ENCODE measurements around the gene LARGE1.
"Not testable (repeated sequence)": the region's sequence is repeated elsewhere in the genome, so short reads cannot be mapped to it uniquely, and the experiment has no call there.

LARGE1 gene

DNA sequence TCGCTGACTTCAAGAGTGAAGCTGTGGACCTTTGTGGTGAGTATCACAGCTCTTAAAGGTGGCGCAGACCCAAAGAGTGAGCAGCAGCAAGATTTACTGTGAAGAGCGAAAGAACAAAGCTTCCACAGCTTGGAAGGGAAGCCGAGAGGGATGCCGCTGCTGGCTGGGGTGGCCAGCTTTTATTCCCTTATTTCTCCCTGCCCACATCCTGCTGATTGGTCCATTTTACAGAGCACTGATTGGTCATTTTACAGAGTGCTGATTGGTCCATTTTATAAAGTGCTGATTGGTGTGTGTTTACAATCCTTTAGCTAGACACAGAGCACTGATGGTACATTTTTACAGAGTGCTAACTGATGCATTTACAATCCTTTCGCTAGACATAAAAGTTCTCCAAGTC, 353.8 kb downstream of the LARGE1 start:
- DNase-seq; H3K27me3 ChIP-seq (replicated peaks in 2 of 5; ENCODE audit: control insufficient read depth in 4 of 5, insufficient read depth in 5 of 5, low read length in 4 of 5); POLR2A ChIA-PET; H3K9me3 ChIP-seq (ENCODE audit: control extremely low read depth in 1 of 5, control insufficient read depth in 4 of 5, insufficient read depth in 2 of 5, low read depth in 1 of 5, low read length in 4 of 5); H3K36me3 ChIP-seq (ENCODE audit: control insufficient read depth in 4 of 4, insufficient read depth in 4 of 4, low read length in 3 of 4); H3K4me3 ChIP-seq (ENCODE audit: control insufficient read depth in 1 of 7, extremely low read depth in 1 of 7, insufficient read depth in 4 of 7, low read depth in 2 of 7, low read length in 6 of 7); H3K27ac ChIP-seq (ENCODE audit: insufficient read depth in 1 of 2, low read depth in 1 of 2, low read length in 2 of 2, poor library complexity in 1 of 2, severe bottlenecking in 2 of 2): not testable (repeated sequence)
- CTCF ChIA-PET = interaction anchor here (0.7 to 1.8 kb wide), 2 partner anchors 41 to 47 kb away, joined by 4 to 6 read pairs; no protein-coding TSS in a partner anchor
- 96% methylated on average over 5 of the region's 6 CpGs for WGBS (ENCODE audit: insufficient coverage)
- peaks cover 0 to 26% (median 12%) of the 10 kb centered on the region in 4 experiments for H3K4me1 ChIP-seq (ENCODE audit: control extremely low read depth in 1 of 4, control insufficient read depth in 4 of 4, insufficient read depth in 4 of 4, low read length in 3 of 4)

DNA sequence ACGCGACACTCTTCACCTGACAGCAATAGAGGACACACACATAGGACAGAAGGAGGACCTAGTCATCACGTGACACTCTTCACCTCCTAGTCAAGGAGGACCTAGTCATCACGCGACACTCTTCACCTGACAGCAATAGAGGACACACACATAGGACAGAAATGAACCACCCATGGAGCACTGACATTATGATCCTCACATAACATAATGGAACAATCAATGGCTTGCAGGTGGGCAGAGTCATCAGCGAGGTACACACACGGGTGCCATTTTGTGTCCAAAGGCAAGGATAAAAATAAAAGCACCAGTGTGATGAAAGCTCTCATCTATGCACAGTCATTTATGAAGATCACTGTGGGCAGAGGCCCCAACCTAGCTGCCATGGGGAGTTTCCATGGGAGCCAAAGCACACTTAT, 354.7 kb downstream of the LARGE1 start:
- 94% methylated on average over 7 of the region's 7 CpGs for WGBS (ENCODE audit: insufficient coverage)
- POLR2A ChIA-PET = no interaction called here

DNA sequence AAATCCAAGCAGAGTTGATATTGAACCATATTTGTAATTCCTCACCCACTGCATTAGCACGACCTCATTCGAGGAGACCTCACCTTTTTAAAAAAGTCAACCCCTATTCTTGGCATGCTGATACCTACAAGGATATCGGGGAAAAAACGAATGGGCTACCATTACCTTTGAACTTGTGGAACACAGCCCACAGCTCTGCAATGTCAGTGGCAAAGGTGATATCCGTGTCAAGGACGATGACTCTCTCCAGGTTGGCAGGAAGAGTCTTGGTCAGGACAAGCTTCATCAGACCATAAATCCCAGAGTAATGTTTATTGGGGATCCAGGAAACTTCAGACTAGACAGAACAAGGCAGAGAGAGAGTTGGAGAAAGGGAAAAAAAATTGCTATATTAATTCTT, 355.6 kb downstream of the LARGE1 start:
- peaks cover 0 to 21% (median 12%) of the 10 kb centered on the region in 4 experiments for H3K4me1 ChIP-seq (ENCODE audit: control extremely low read depth in 1 of 4, control insufficient read depth in 4 of 4, insufficient read depth in 4 of 4, low read length in 3 of 4)
- ChIA-PET CTCF (interaction anchor here (3.1 kb wide), 1 partner anchor 45 kb away, joined by 8 read pairs; no protein-coding TSS in a partner anchor), POLR2A (no interaction called here)
- H3K4me3 ChIP-seq (ENCODE audit: control insufficient read depth in 1 of 7, extremely low read depth in 1 of 7, insufficient read depth in 4 of 7, low read depth in 2 of 7, low read length in 6 of 7) = no peak overlapping the region
- H3K27ac ChIP-seq (ENCODE audit: insufficient read depth in 1 of 2, low read depth in 1 of 2, low read length in 2 of 2, poor library complexity in 1 of 2, severe bottlenecking in 2 of 2) = no peak overlapping the region
- no peaks in the 10 kb centered on the region for H3K36me3 ChIP-seq (ENCODE audit: control insufficient read depth in 4 of 4, insufficient read depth in 4 of 4, low read length in 3 of 4)
- no peaks in the 10 kb centered on the region for H3K9me3 ChIP-seq (ENCODE audit: control extremely low read depth in 1 of 5, control insufficient read depth in 4 of 5, insufficient read depth in 2 of 5, low read depth in 1 of 5, low read length in 4 of 5)
- no peaks in the 10 kb centered on the region for H3K27me3 ChIP-seq (replicated peaks in 2 of 5; ENCODE audit: control insufficient read depth in 4 of 5, insufficient read depth in 5 of 5, low read length in 4 of 5)
- 100% methylated on average over 4 of the region's 6 CpGs for WGBS (ENCODE audit: insufficient coverage)
- DNase-seq = no peak

More for the DNA sequence above, 354.7 kb downstream of the LARGE1 start:
- peaks cover 0 to 25% (median 12%) of the 10 kb centered on the region in 4 experiments for H3K4me1 ChIP-seq (ENCODE audit: control extremely low read depth in 1 of 4, control insufficient read depth in 4 of 4, insufficient read depth in 4 of 4, low read length in 3 of 4)
- CTCF ChIA-PET = no interaction called here
- no peaks in the 10 kb centered on the region for H3K27me3 ChIP-seq (replicated peaks in 2 of 5; ENCODE audit: control insufficient read depth in 4 of 5, insufficient read depth in 5 of 5, low read length in 4 of 5)
- no peak overlapping the region for H3K4me3 ChIP-seq (ENCODE audit: control insufficient read depth in 1 of 7, extremely low read depth in 1 of 7, insufficient read depth in 4 of 7, low read depth in 2 of 7, low read length in 6 of 7)
- H3K27ac ChIP-seq (ENCODE audit: insufficient read depth in 1 of 2, low read depth in 1 of 2, low read length in 2 of 2, poor library complexity in 1 of 2, severe bottlenecking in 2 of 2) = no peak overlapping the region
- H3K36me3 ChIP-seq (ENCODE audit: control insufficient read depth in 4 of 4, insufficient read depth in 4 of 4, low read length in 3 of 4) = no peaks in the 10 kb centered on the region
- H3K9me3 ChIP-seq (ENCODE audit: control extremely low read depth in 1 of 5, control insufficient read depth in 4 of 5, insufficient read depth in 2 of 5, low read depth in 1 of 5, low read length in 4 of 5) = no peaks in the 10 kb centered on the region
- DNase-seq = no peak

DNA sequence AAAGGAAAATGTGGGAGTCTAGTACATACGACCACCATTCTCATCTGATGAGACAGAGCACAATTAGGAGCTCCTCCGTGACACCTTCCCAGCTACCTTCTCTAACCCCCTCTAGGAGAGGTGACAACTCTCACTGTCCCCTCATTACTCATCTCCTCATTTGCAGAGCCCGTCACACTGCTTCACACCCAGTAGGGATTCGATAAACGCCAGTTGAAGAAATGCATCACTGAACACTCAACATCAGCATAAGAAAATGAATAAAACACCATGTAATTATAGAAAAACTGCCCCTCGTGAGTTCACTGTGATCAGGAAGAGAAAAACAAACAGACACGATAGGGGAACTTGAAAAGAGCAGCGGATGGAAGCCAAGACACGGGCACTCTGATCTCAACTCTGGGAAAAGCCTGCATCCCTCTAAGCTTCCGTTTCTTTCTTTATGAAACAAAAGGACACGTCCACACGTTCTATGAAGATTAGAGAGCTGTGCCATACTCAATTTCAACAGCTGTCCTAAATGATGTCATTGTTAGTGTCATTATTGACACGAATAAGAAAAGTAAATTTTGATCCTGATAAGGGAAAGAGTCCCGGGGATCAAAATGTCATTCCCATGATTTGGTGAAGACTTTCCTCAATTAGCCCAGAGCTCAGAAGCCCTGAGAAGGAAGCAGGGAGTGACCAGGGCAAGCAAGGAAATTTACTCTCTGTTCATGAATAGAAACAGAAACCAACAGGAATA, 356.9 kb downstream of the LARGE1 start:
- Histone ChIP-seq H3K36me3 (ENCODE audit: control insufficient read depth in 4 of 4, insufficient read depth in 4 of 4, low read length in 3 of 4) (no peaks in the 10 kb centered on the region), H3K9me3 (ENCODE audit: control extremely low read depth in 1 of 5, control insufficient read depth in 4 of 5, insufficient read depth in 2 of 5, low read depth in 1 of 5, low read length in 4 of 5) (peaks cover 0 to 3% (median 0%) of the 10 kb centered on the region in 5 experiments), H3K4me3 (ENCODE audit: control insufficient read depth in 1 of 7, extremely low read depth in 1 of 7, insufficient read depth in 4 of 7, low read depth in 2 of 7, low read length in 6 of 7) (no peak overlapping the region), H3K27ac (ENCODE audit: insufficient read depth in 1 of 2, low read depth in 1 of 2, low read length in 2 of 2, poor library complexity in 1 of 2, severe bottlenecking in 2 of 2) (no peak overlapping the region), H3K27me3 (replicated peaks in 2 of 5; ENCODE audit: control insufficient read depth in 4 of 5, insufficient read depth in 5 of 5, low read length in 4 of 5) (no peaks in the 10 kb centered on the region), H3K4me1 (ENCODE audit: control extremely low read depth in 1 of 4, control insufficient read depth in 4 of 4, insufficient read depth in 4 of 4, low read length in 3 of 4) (peaks cover 0 to 9% (median 3%) of the 10 kb centered on the region in 4 experiments)
- WGBS (ENCODE audit: insufficient coverage) = 85% methylated on average over 11 of the region's 14 CpGs
- ChIA-PET POLR2A (no interaction called here), CTCF (interaction anchor here (1.0 to 3.1 kb wide), 2 partner anchors 16 to 44 kb away, joined by 3 to 8 read pairs; no protein-coding TSS in a partner anchor)
- no peak for DNase-seq

DNA sequence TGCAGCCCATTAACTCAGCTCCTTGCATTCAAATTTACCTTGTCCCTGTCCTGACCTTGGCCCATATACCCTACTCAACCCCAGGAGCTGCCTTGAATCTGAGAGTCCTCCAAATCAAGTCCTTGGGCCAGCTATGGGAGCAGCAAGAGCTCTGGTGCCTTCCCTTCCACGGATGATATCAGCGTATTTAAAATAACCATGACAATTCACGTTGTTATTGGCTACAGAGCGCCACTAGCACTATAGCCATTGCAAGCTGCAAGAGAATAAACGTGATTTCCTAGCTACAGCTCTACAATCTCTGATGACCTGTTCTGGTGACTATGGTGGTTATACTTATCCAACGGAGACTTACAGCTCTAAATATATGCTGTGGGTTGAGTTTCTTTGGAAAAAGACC, 357.8 kb downstream of the LARGE1 start:
- H3K27ac ChIP-seq (ENCODE audit: insufficient read depth in 1 of 2, low read depth in 1 of 2, low read length in 2 of 2, poor library complexity in 1 of 2, severe bottlenecking in 2 of 2) = no peak overlapping the region
- no peak for DNase-seq
- ChIA-PET POLR2A (no interaction called here), CTCF (interaction anchor here (0.7 to 3.1 kb wide), 3 partner anchors 17 to 43 kb away, joined by 3 to 8 read pairs (median 4); no protein-coding TSS in a partner anchor)
- 100% methylated on average over 4 of the region's 6 CpGs for WGBS (ENCODE audit: insufficient coverage)
- no peaks in the 10 kb centered on the region for H3K27me3 ChIP-seq (replicated peaks in 2 of 5; ENCODE audit: control insufficient read depth in 4 of 5, insufficient read depth in 5 of 5, low read length in 4 of 5)
- no peaks in the 10 kb centered on the region for H3K36me3 ChIP-seq (ENCODE audit: control insufficient read depth in 4 of 4, insufficient read depth in 4 of 4, low read length in 3 of 4)
- peaks cover 0 to 3% (median 0%) of the 10 kb centered on the region in 5 experiments for H3K9me3 ChIP-seq (ENCODE audit: control extremely low read depth in 1 of 5, control insufficient read depth in 4 of 5, insufficient read depth in 2 of 5, low read depth in 1 of 5, low read length in 4 of 5)
- H3K4me1 ChIP-seq (ENCODE audit: control extremely low read depth in 1 of 4, control insufficient read depth in 4 of 4, insufficient read depth in 4 of 4, low read length in 3 of 4) = no peaks in the 10 kb centered on the region
- H3K4me3 ChIP-seq (ENCODE audit: control insufficient read depth in 1 of 7, extremely low read depth in 1 of 7, insufficient read depth in 4 of 7, low read depth in 2 of 7, low read length in 6 of 7) = no peak overlapping the region

DNA sequence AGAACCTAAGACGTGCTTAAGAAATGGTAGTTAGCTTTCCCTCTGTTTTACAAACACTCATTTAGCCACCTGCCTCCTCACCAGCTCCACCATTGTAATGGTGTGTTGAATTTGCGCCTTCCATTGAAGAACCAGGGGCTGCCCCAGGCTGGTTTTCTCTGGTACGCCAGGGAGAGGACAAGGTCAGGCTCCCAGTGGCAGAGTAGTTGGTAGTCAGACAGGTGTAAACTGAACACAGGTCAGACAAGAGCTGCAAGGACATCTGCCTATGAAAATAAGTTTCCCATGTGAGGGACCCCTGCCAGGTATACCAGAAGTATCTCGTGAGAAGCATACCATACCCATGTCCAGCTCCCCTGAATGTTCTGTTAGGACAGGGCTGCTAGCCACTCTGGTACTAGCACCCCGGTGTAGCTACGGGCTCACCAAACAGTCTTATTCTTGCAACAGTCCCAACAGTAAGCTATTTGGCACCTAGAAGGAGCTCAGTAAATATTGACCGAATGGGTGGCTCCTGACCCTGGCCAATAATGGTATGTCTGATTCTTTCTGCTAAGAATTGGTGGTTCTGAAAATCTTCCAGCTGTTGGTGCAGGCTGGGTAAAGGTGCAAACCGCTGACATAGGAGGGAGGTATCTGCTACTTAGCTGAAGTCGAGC, 359.0 kb downstream of the LARGE1 start:
- Histone ChIP-seq H3K9me3 (ENCODE audit: control extremely low read depth in 1 of 5, control insufficient read depth in 4 of 5, insufficient read depth in 2 of 5, low read depth in 1 of 5, low read length in 4 of 5) (peaks cover 0 to 3% (median 0%) of the 10 kb centered on the region in 5 experiments), H3K4me1 (ENCODE audit: control extremely low read depth in 1 of 4, control insufficient read depth in 4 of 4, insufficient read depth in 4 of 4, low read length in 3 of 4) (no peaks in the 10 kb centered on the region), H3K4me3 (ENCODE audit: control insufficient read depth in 1 of 7, extremely low read depth in 1 of 7, insufficient read depth in 4 of 7, low read depth in 2 of 7, low read length in 6 of 7) (no peak overlapping the region), H3K27ac (ENCODE audit: insufficient read depth in 1 of 2, low read depth in 1 of 2, low read length in 2 of 2, poor library complexity in 1 of 2, severe bottlenecking in 2 of 2) (no peak overlapping the region), H3K36me3 (ENCODE audit: control insufficient read depth in 4 of 4, insufficient read depth in 4 of 4, low read length in 3 of 4) (no peaks in the 10 kb centered on the region), H3K27me3 (replicated peaks in 2 of 5; ENCODE audit: control insufficient read depth in 4 of 5, insufficient read depth in 5 of 5, low read length in 4 of 5) (no peaks in the 10 kb centered on the region)
- DNase-seq = no peak
- ChIA-PET POLR2A (interaction anchor here (0.5 kb wide), 1 partner anchor 540 kb away, joined by 5 read pairs; no protein-coding TSS in a partner anchor), CTCF (interaction anchor here (0.6 to 1.5 kb wide), 3 partner anchors 12 to 27 kb away, joined by 3 read pairs; no protein-coding TSS in a partner anchor)
- WGBS (ENCODE audit: insufficient coverage) = 97% methylated on average over 8 of the region's 9 CpGs

DNA sequence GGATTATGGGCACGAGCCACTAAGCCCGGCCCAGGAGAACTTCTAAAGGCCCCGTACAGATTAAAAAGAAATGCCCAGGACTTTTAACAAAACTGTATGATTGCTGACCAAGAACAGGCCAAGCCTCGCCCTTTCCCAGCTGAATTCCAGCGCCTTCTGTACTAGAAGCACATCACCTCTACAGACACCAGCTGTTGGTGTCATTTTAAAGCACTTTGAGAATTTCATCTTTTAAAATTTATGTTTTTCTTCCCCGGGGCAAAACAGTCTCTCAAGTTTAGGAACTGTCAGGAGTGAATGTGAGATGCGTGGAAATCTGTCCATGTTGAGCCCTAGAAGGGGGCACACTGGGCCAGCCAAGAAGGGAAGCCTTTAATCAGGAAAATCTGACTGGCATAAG, 362.4 kb downstream of the LARGE1 start:
- no peaks in the 10 kb centered on the region for H3K27me3 ChIP-seq (replicated peaks in 2 of 5; ENCODE audit: control insufficient read depth in 4 of 5, insufficient read depth in 5 of 5, low read length in 4 of 5)
- H3K27ac ChIP-seq (ENCODE audit: insufficient read depth in 1 of 2, low read depth in 1 of 2, low read length in 2 of 2, poor library complexity in 1 of 2, severe bottlenecking in 2 of 2) = no peak overlapping the region
- peaks cover 0 to 3% (median 0%) of the 10 kb centered on the region in 5 experiments for H3K9me3 ChIP-seq (ENCODE audit: control extremely low read depth in 1 of 5, control insufficient read depth in 4 of 5, insufficient read depth in 2 of 5, low read depth in 1 of 5, low read length in 4 of 5)
- H3K36me3 ChIP-seq (ENCODE audit: control insufficient read depth in 4 of 4, insufficient read depth in 4 of 4, low read length in 3 of 4) = no peaks in the 10 kb centered on the region
- CTCF ChIA-PET = interaction anchor here (0.6 to 1.5 kb wide), 3 partner anchors 10 to 497 kb away, joined by 3 to 4 read pairs (median 3); no protein-coding TSS in a partner anchor
- WGBS (ENCODE audit: insufficient coverage) = 94% methylated on average over 7 of the region's 7 CpGs
- POLR2A ChIA-PET = no interaction called here
- DNase-seq = no peak
- H3K4me3 ChIP-seq (ENCODE audit: control insufficient read depth in 1 of 7, extremely low read depth in 1 of 7, insufficient read depth in 4 of 7, low read depth in 2 of 7, low read length in 6 of 7) = no peak overlapping the region
- H3K4me1 ChIP-seq (ENCODE audit: control extremely low read depth in 1 of 4, control insufficient read depth in 4 of 4, insufficient read depth in 4 of 4, low read length in 3 of 4) = peaks cover 0 to 10% (median 0%) of the 10 kb centered on the region in 4 experiments
